ENCODE data around the gene ROS1.

DNA sequence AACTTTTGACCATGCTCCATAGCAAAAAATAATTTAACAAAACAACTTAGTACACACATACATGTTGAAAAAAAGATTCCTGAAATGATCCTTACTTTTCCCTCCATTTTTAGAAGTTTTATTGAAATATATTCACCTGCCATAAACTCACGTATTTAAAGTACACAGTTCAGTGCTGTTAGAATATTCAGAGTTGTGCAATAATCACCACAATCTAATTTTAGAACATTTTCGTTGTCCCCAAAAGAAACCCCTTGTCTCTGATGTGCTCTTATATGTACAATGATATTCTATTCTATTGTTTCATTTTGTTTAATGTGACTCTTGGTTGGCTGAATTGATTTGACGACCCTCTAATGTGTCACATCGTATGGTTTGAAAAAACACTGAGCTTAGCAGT is 15.9 kb downstream of the ROS1 start:
- TF ChIP-seq, protein P1, sequence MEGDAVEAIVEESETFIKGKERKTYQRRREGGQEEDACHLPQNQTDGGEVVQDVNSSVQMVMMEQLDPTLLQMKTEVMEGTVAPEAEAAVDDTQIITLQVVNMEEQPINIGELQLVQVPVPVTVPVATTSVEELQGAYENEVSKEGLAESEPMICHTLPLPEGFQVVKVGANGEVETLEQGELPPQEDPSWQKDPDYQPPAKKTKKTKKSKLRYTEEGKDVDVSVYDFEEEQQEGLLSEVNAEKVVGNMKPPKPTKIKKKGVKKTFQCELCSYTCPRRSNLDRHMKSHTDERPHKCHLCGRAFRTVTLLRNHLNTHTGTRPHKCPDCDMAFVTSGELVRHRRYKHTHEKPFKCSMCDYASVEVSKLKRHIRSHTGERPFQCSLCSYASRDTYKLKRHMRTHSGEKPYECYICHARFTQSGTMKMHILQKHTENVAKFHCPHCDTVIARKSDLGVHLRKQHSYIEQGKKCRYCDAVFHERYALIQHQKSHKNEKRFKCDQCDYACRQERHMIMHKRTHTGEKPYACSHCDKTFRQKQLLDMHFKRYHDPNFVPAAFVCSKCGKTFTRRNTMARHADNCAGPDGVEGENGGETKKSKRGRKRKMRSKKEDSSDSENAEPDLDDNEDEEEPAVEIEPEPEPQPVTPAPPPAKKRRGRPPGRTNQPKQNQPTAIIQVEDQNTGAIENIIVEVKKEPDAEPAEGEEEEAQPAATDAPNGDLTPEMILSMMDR (IDR thresholded peaks at IDR 0.05) = no peak
- no peak for TF ChIP-seq POLR2A (IDR thresholded peaks at IDR 0.05)

Data from right lobe of liver (tissue), 4 donors.